HL-60 (cell line): ENCODE measurements around the gene CERS2.

Experiments used
- CTCF ChIP-seq: IDR thresholded peaks from one replicate; pipeline ENCODE4 v1.5.1; 2011; ENCODE audit warnings: low read length, control low read depth, inconsistent platforms; ENCODE audit not compliant: insufficient read depth
- POLR2AphosphoS5 ChIP-seq: IDR thresholded peaks from 2 replicates; pipeline ENCODE4 v1.6.1; 2012; ENCODE audit warnings: low read depth
- TF ChIP-seq, protein P1 (sequence below): IDR thresholded peaks from 2 replicates; pipeline ENCODE4 v1.6.1; 2012; ENCODE audit warnings: low read depth; ENCODE audit not compliant: insufficient replicate concordance

DNA sequence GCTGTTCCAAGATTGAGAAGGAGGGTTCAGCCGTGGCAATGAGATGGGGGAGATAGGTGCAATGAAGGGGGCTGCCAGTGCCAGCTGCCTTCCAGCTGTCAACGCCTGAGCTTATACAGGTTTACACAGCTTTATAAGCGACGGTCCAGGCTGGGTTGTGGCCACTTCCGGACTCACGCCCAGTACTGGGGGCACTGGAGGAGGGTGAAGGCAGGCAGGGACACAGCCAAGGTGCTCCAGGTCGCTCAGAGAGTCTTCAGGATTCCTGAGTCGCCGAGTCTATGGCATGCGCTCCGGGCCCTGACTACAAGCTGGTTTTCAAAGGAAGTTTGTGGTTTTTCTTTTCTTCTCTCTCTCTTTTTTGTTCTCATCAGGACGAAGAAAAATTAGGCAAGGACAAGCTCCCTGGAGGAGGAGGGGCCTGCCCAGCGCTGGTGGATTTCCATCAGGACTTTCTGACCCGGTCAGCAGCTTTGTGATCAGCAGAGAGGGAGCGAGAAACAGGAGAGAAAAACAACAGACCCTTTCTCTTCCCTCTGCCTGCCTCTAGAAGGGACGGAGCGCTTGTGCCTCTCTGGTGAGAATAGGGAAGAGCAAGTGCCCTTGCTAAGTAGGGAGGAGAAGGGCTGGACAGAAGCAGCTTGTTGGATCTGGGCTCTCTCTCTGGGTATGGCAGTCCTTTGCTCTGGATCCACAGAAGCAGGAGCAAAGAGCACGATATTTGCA lies 31.9 kb upstream of the CERS2 start, which contains the start of gene MINDY1:
- TF ChIP-seq CTCF = peak; percentile 38
- TF ChIP-seq, protein P1, sequence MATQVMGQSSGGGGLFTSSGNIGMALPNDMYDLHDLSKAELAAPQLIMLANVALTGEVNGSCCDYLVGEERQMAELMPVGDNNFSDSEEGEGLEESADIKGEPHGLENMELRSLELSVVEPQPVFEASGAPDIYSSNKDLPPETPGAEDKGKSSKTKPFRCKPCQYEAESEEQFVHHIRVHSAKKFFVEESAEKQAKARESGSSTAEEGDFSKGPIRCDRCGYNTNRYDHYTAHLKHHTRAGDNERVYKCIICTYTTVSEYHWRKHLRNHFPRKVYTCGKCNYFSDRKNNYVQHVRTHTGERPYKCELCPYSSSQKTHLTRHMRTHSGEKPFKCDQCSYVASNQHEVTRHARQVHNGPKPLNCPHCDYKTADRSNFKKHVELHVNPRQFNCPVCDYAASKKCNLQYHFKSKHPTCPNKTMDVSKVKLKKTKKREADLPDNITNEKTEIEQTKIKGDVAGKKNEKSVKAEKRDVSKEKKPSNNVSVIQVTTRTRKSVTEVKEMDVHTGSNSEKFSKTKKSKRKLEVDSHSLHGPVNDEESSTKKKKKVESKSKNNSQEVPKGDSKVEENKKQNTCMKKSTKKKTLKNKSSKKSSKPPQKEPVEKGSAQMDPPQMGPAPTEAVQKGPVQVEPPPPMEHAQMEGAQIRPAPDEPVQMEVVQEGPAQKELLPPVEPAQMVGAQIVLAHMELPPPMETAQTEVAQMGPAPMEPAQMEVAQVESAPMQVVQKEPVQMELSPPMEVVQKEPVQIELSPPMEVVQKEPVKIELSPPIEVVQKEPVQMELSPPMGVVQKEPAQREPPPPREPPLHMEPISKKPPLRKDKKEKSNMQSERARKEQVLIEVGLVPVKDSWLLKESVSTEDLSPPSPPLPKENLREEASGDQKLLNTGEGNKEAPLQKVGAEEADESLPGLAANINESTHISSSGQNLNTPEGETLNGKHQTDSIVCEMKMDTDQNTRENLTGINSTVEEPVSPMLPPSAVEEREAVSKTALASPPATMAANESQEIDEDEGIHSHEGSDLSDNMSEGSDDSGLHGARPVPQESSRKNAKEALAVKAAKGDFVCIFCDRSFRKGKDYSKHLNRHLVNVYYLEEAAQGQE = peak; percentile 64
- TF ChIP-seq POLR2AphosphoS5 = no peak
